DND-41 (cell line): ENCODE results near the gene TMTC2.

Source experiments
- ATAC-seq: fragments of 200-7000 bp; cut with Tn5 transposase; 3 replicates; pipeline ENCODE4 v1.9.1; 2021; ENCODE audit warnings: low read depth; ENCODE audit not compliant: insufficient read depth
- DNase-seq: peaks from one replicate; pipeline ENCODE4 v3.0.0-alpha.2; 2020
- H2AFZ ChIP-seq: 2 replicates; pipeline ENCODE4 v1.6.0; 2012; ENCODE audit warnings: low read depth, low read length
- H3K27ac ChIP-seq: 2 replicates; pipeline ENCODE4 v1.5.1; 2012; ENCODE audit warnings: low read length, inconsistent platforms
- H3K27me3 ChIP-seq: fragments of 200-600 bp; sonication (generic); 2 replicates; pipeline ENCODE4 v1.6.0; 2012; ENCODE audit warnings: low read length, mild to moderate bottlenecking, inconsistent platforms; ENCODE audit not compliant: insufficient read depth, poor library complexity
- H3K36me3 ChIP-seq: 2 replicates; pipeline ENCODE4 v1.5.1; 2012; ENCODE audit warnings: low read length, inconsistent platforms; ENCODE audit not compliant: insufficient read depth
- H3K4me1 ChIP-seq: 2 replicates; pipeline ENCODE4 v1.5.1; 2012; ENCODE audit warnings: mild to moderate bottlenecking, low read length; ENCODE audit not compliant: insufficient read depth
- H3K4me2 ChIP-seq: 2 replicates; pipeline ENCODE4 v1.6.0; 2012; ENCODE audit warnings: mild to moderate bottlenecking, moderate library complexity, low read length, inconsistent platforms; ENCODE audit not compliant: insufficient read depth
- H3K4me3 ChIP-seq, 2 experiments: fragments of 200-600 bp in 1 of 2; shearing (Covaris generic) in 1 of 2; 2 replicates each; pipeline ENCODE4 v1.5.1; 2012 to 2016; ENCODE audit warnings: inconsistent platforms in 2 of 2, low read length in 2 of 2, mild to moderate bottlenecking in 2 of 2, low read depth in 1 of 2, moderate library complexity in 1 of 2
- H3K79me2 ChIP-seq: 2 replicates; pipeline ENCODE4 v1.6.0; 2012; ENCODE audit warnings: low read length, inconsistent platforms; ENCODE audit not compliant: insufficient read depth
- H3K9ac ChIP-seq: 2 replicates; pipeline ENCODE4 v1.6.0; 2012; ENCODE audit warnings: low read depth, mild to moderate bottlenecking, inconsistent platforms, low read length, moderate library complexity
- H3K9me3 ChIP-seq: 2 replicates; pipeline ENCODE4 v1.5.1; 2012; ENCODE audit warnings: low read length, moderate library complexity, mild to moderate bottlenecking, inconsistent platforms; ENCODE audit not compliant: insufficient read depth, severe bottlenecking
- H4K20me1 ChIP-seq: 2 replicates; pipeline ENCODE4 v1.6.0; 2012; ENCODE audit warnings: low read length; ENCODE audit not compliant: insufficient read depth
- CTCF ChIP-seq: IDR thresholded peaks from 2 replicates; pipeline ENCODE4 v1.5.1; 2012; ENCODE audit warnings: borderline replicate concordance, low read length, moderate library complexity, mild to moderate bottlenecking; ENCODE audit not compliant: poor library complexity, severe bottlenecking; ENCODE audit errors: extremely low read depth
- EZH2 ChIP-seq: IDR thresholded peaks from 3 replicates; pipeline ENCODE4 v1.6.1; 2012; ENCODE audit warnings: borderline replicate concordance, low read depth, mild to moderate bottlenecking, moderate library complexity, low read length, inconsistent platforms; ENCODE audit not compliant: severe bottlenecking

The TMTC2 gene

GRCh38 chr12:83083616-83084015 is 396.9 kb downstream of the TMTC2 start:
- Histone ChIP-seq H3K27me3 (no peaks in the 10 kb centered on the region), H4K20me1 (no peaks in the 10 kb centered on the region), H3K4me1 (no peaks in the 10 kb centered on the region), H3K36me3 (no peaks in the 10 kb centered on the region), H3K9me3 (no peaks in the 10 kb centered on the region), H3K4me3 (no peak overlapping the region), H3K27ac (no peak overlapping the region), H3K4me2 (no peak overlapping the region), H2AFZ (no peak overlapping the region), H3K9ac (no peak overlapping the region), H3K79me2 (no peaks in the 10 kb centered on the region)
- ATAC-seq (no peak), DNase-seq (no peak)
- TF ChIP-seq CTCF (no peak), EZH2 (no peak)

GRCh38 chr12:83084516-83085234 is 398.0 kb downstream of the TMTC2 start:
- Histone ChIP-seq H3K79me2 (no peaks in the 10 kb centered on the region), H3K36me3 (no peaks in the 10 kb centered on the region), H3K4me3 (no peak overlapping the region), H3K9me3 (no peaks in the 10 kb centered on the region), H3K27ac (no peak overlapping the region), H3K27me3 (no peaks in the 10 kb centered on the region), H3K4me1 (no peaks in the 10 kb centered on the region), H4K20me1 (no peaks in the 10 kb centered on the region), H2AFZ (no peak overlapping the region), H3K9ac (no peak overlapping the region), H3K4me2 (no peak overlapping the region)
- ATAC-seq (no peak), DNase-seq (no peak)
- TF ChIP-seq EZH2 (no peak), CTCF (no peak)

DNA sequence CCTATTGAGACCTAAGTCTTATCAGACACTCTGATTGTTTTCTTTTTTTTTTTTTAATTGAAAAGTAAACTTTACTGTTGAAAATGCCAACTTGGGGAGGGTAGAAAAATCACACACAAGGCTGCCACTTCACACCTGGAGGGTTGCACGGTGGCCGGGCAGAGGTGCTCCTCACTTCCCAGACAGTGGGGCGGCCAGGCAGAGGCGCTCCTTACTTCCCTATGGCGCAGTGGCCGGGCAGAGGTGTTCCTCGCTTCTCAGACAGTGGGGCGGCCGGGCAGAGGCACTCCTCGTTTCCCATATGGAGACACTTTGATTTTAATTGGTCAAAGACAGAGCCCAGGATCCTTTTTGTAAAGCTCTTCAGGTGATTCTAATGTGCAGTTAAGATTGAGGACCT is 399.3 kb downstream of the TMTC2 start:
- no peak overlapping the region for H3K4me3 ChIP-seq
- TF ChIP-seq CTCF, result no peak
- TF ChIP-seq EZH2, result no peak
- H3K79me2 ChIP-seq, result no peaks in the 10 kb centered on the region
- H3K36me3 ChIP-seq, result no peaks in the 10 kb centered on the region
- DNase-seq (no peak), ATAC-seq (no peak)
- no peaks in the 10 kb centered on the region for H3K4me1 ChIP-seq
- no peak overlapping the region for H3K27ac ChIP-seq
- no peaks in the 10 kb centered on the region for H4K20me1 ChIP-seq
- no peak overlapping the region for H3K4me2 ChIP-seq
- H3K9ac ChIP-seq, result no peak overlapping the region
- no peaks in the 10 kb centered on the region for H3K9me3 ChIP-seq
- no peak overlapping the region for H2AFZ ChIP-seq
- H3K27me3 ChIP-seq, result no peaks in the 10 kb centered on the region

- TF ChIP-seq CTCF (no peak), EZH2 (no peak)
- no peaks in the 10 kb centered on the region for H3K9me3 ChIP-seq
Observed at GRCh38 chr12:83089575-83089974, 402.9 kb downstream of the TMTC2 start.

More at GRCh38 chr12:83089575-83089974, 402.9 kb downstream of the TMTC2 start:
- no peak for DNase-seq
- Histone ChIP-seq H3K36me3 (no peaks in the 10 kb centered on the region), H4K20me1 (no peaks in the 10 kb centered on the region), H3K27ac (no peak overlapping the region), H3K27me3 (no peaks in the 10 kb centered on the region), H2AFZ (no peak overlapping the region), H3K4me1 (no peaks in the 10 kb centered on the region), H3K79me2 (no peaks in the 10 kb centered on the region), H3K4me3 (no peak overlapping the region), H3K4me2 (no peak overlapping the region), H3K9ac (no peak overlapping the region)
- no peak for ATAC-seq
